Measurements from ENCODE around the gene SPEF2.
"Not testable (repeated sequence)": the region's sequence is repeated elsewhere in the genome, so short reads cannot be mapped to it uniquely, and the experiment has no call there.

SPEF2 gene

GRCh38 chr5:35823347-35824098 is 205.9 kb downstream of the SPEF2 start:
- FAIRE-seq: no peak

- no peak for FAIRE-seq
Observed at GRCh38 chr5:35826056-35826455, 208.4 kb downstream of the SPEF2 start.

- no peak for FAIRE-seq
Observed at GRCh38 chr5:35826554-35826953, 208.9 kb downstream of the SPEF2 start.

GRCh38 chr5:35828082-35828598 is 210.5 kb downstream of the SPEF2 start:
- no peak for FAIRE-seq

- no peak for FAIRE-seq
Observed at GRCh38 chr5:35830587-35830986, 212.9 kb downstream of the SPEF2 start.

- no peak for FAIRE-seq
Observed at GRCh38 chr5:35832762-35833161, 215.1 kb downstream of the SPEF2 start.

- no peak for FAIRE-seq
Observed at GRCh38 chr5:35833224-35833623, 215.6 kb downstream of the SPEF2 start.

GRCh38 chr5:35835796-35836742 is 218.4 kb downstream of the SPEF2 start:
- no peak for FAIRE-seq

- no peak for FAIRE-seq
Observed at GRCh38 chr5:35838370-35839042, 220.8 kb downstream of the SPEF2 start.

GRCh38 chr5:35842856-35843255 is 225.2 kb downstream of the SPEF2 start:
- FAIRE-seq: no peak

GRCh38 chr5:35845508-35845907 is 227.8 kb downstream of the SPEF2 start:
- FAIRE-seq: not testable (repeated sequence)

GRCh38 chr5:35847491-35847890 is 229.8 kb downstream of the SPEF2 start:
- FAIRE-seq: no peak

- FAIRE-seq: no peak
Observed at GRCh38 chr5:35847961-35848360, 230.3 kb downstream of the SPEF2 start.

GRCh38 chr5:35849860-35850259 is 232.2 kb downstream of the SPEF2 start:
- no peak for FAIRE-seq

- FAIRE-seq: no peak
Observed at GRCh38 chr5:35850967-35851680, 233.5 kb downstream of the SPEF2 start.

- FAIRE-seq: no peak
Observed at GRCh38 chr5:35852084-35852734, 234.5 kb downstream of the SPEF2 start.

- no peak for FAIRE-seq
Observed at GRCh38 chr5:35852773-35853172, 235.1 kb downstream of the SPEF2 start.

- no peak for FAIRE-seq
Observed at GRCh38 chr5:35853631-35854030, 236.0 kb downstream of the SPEF2 start.

- no peak for FAIRE-seq
Observed at GRCh38 chr5:35854248-35854647, 236.6 kb downstream of the SPEF2 start.

GRCh38 chr5:35855187-35855586 is 237.5 kb downstream of the SPEF2 start:
- no peak for FAIRE-seq

GRCh38 chr5:35856186-35856764 is 238.6 kb downstream of the SPEF2 start:
- not testable (repeated sequence) for FAIRE-seq

Measured in colon (tissue), 2 donors.